K562 (cell line): Measurements from ENCODE around the gene FAM174C. TPM values are rescaled to one million over a fixed set of nuclear protein-coding genes. Genes with fewer than 3 reads are reported as not detected.
A peak's percentile ranks its signal among the peaks of the same experiment; 100 is the strongest.

Experiments used
- BRD4 ChIP-seq: fragments of 200-600 bp; sonication (generic); IDR thresholded peaks from 2 replicates; pipeline ENCODE4 v1.6.1; 2017; ENCODE audit warnings: inconsistent platforms
- JUND ChIP-seq, 2 experiments: IDR thresholded peaks; 2 replicates in 1 of 2; 3 replicates in 1 of 2; pipeline ENCODE4 v1.6.1; 2011; ENCODE audit warnings: borderline replicate concordance in 2 of 2, low read depth in 2 of 2, low read length in 2 of 2, improper control_type of control experiment in 1 of 2, missing biosample characterization in 1 of 2, missing genetic modification characterization in 1 of 2, missing genetic modification reagents in 1 of 2
- KDM1A ChIP-seq, 2 experiments: fragments of 450-650 bp; IDR thresholded peaks; 2 replicates each; pipeline ENCODE4 v1.6.1; 2016; ENCODE audit warnings: mild to moderate bottlenecking in 2 of 2
- MAFK ChIP-seq: IDR thresholded peaks from 2 replicates; pipeline ENCODE4 v1.6.1; 2011; ENCODE audit warnings: low read length, improper control_type of control experiment
- MAZ ChIP-seq, 2 experiments: fragments of 450-650 bp in 1 of 2; sonication (generic) in 1 of 2; formaldehyde crosslinking; IDR thresholded peaks in 1 of 2; conservative IDR thresholded peaks in 1 of 2; 2 replicates each; pipeline versions ENCODE4 v1.4.0 to v1.5.0; 2020; ENCODE audit warnings: mild to moderate bottlenecking in 1 of 2, missing genetic modification reagents in 1 of 2
- MTA3 ChIP-seq: fragments of 450-650 bp; formaldehyde crosslinking; IDR thresholded peaks from 2 replicates; pipeline ENCODE4 v1.6.1; 2017; ENCODE audit warnings: mild to moderate bottlenecking, borderline replicate concordance
- PHF20 ChIP-seq: fragments of 450-650 bp; IDR thresholded peaks from 2 replicates; pipeline ENCODE4 v1.6.1; 2018; ENCODE audit not compliant: partially characterized antibody
- SIN3A ChIP-seq, 2 experiments: fragments of 150-350 bp in 1 of 2; IDR thresholded peaks; 2 replicates each; pipeline ENCODE4 v1.6.1; 2011 to 2016; ENCODE audit warnings: borderline replicate concordance in 2 of 2, low read depth in 2 of 2, low read length in 2 of 2, mild to moderate bottlenecking in 2 of 2, moderate library complexity in 2 of 2; ENCODE audit not compliant: control insufficient read depth in 1 of 2
- ZBTB12 ChIP-seq: fragments of 250-450 bp; sonication (Bioruptor Pico); IDR thresholded peaks from 2 replicates; pipeline ENCODE4 v1.4.0; 2020
- ZNF318 ChIP-seq, 2 experiments: fragments of 450-650 bp; IDR thresholded peaks; 2 replicates each; pipeline ENCODE4 v1.6.1; 2016; ENCODE audit warnings: mild to moderate bottlenecking in 2 of 2, borderline replicate concordance in 1 of 2, low read depth in 1 of 2, moderate library complexity in 1 of 2
- polyA plus RNA-seq, 8 experiments: library from polyadenylated mRNA; depleted of rRNA in 4 of 8; stranded (reverse) in 5 of 8; unstranded in 3 of 8; fragments of >200 nt; fragmentation: Nextera tagmentation in 2 of 8; fragmentation: Illumina TruSeq in 1 of 8; extraction: Ambion mirVana in 2 of 8; extraction: Trizol in 1 of 8; gene quantifications; 2 replicates each; pipeline versions ENCODE4 v1.2.1 to v1.2.3, GENCODE V29; 2011 to 2014; ENCODE audit warnings: inconsistent platforms in 1 of 8, missing spikeins in 1 of 8
- total RNA-seq, 7 experiments: library from RNA; depleted of rRNA in 6 of 7; stranded (reverse); fragments of >200 nt in 6 of 7; fragmentation: Illumina TruSeq in 2 of 7; extraction: Trizol in 2 of 7; gene quantifications; 2 replicates each; pipeline versions ENCODE4 v1.2.1 to v1.2.3, GENCODE V29; 2011 to 2021; ENCODE audit warnings: low replicate concordance in 1 of 7
- TF ChIP-seq, protein P1 (sequence below), 3 experiments: fragments of 200-800 bp in 1 of 3; sonication (Bioruptor generic) in 1 of 3; sonication (generic) in 1 of 3; formaldehyde crosslinking in 1 of 3; IDR thresholded peaks; 2 replicates each; pipeline versions ENCODE4 v1.6.1 to v1.8.0; 2016 to 2022; ENCODE audit warnings: mild to moderate bottlenecking in 2 of 3, missing compliant biosample characterization in 2 of 3, missing genetic modification characterization in 2 of 3, missing genetic modification reagents in 1 of 3
- TF ChIP-seq, protein P2 (sequence below): fragments of 250-450 bp; sonication (Bioruptor Pico); IDR thresholded peaks from 2 replicates; pipeline ENCODE4 v1.4.0; 2020; ENCODE audit warnings: mild to moderate bottlenecking

Gene FAM174C
- total and polyA plus RNA-seq, 9 of the 15 experiments (the other 6 are each of a cell fraction or from before 2014, with no cell fraction given) = 0.66 to 89.6 (median 20.3) TPM

DNA sequence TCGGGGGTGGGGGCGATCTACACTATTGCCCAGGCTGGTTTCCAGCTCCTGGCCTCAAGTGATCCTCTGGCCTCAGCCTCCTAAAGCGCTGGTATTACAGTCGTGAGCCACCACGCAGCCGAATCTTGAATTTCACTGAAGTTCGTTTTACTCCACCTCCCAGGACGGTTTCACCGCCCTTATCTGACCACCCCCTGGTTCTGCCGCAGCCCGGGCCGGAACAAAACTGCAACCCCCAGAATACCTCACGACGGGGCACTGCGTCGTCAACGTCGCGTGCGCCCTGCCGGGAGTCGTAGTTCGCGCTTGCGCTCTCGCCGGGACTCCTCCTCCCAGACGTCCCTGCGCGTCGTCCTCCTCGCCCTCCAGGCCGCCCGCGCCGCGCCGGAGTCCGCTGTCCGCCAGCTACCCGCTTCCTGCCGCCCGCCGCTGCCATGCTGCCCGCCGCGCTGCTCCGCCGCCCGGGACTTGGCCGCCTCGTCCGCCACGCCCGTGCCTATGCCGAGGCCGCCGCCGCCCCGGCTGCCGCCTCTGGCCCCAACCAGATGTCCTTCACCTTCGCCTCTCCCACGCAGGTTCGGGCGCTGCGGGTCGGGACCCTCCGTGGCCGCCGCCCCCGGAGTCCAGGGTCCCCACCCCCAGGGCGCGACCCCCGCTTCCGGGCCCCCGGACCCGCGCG is 33.8 kb upstream of the FAM174C start, which contains the start of gene ATP5F1D (continued):
- TF ChIP-seq ZNF318 (IDR thresholded peaks at IDR 0.05; ENCODE audit: borderline replicate concordance in 1 of 2, low read depth in 1 of 2) (no peak), MAZ (CRISPR knock-in tag; conservative IDR thresholded peaks at IDR 0.05 in 1 of 2, IDR thresholded peaks at IDR 0.05 in 1 of 2) (peak in 1 of 2 experiments; percentile 55; a peak in 3 of 4 replicates), PHF20 (no peak), BRD4 (no peak), MTA3 (peak; percentile 65; the same call in 1 of the 2 replicates), KDM1A (IDR thresholded peaks at IDR 0.05) (no peak), MAFK (no peak; the same call in 1 of the 2 replicates), ZBTB12 (CRISPR knock-in tag) (peak; percentile 85), SIN3A (IDR thresholded peaks at IDR 0.05; ENCODE audit: borderline replicate concordance in 2 of 2, control insufficient read depth in 1 of 2, low read depth in 2 of 2, low read length in 2 of 2) (peak in 1 of 2 experiments; percentile 64; a peak in 1 of 4 replicates), JUND (IDR thresholded peaks at IDR 0.05; ENCODE audit: borderline replicate concordance, low read depth, low read length) (peak; percentile 75), JUND (tag; IDR thresholded peaks at IDR 0.05; ENCODE audit: borderline replicate concordance, low read depth, low read length) (peak; percentile 55; the same call in 1 of the 3 replicates)
- TF ChIP-seq, protein P1, sequence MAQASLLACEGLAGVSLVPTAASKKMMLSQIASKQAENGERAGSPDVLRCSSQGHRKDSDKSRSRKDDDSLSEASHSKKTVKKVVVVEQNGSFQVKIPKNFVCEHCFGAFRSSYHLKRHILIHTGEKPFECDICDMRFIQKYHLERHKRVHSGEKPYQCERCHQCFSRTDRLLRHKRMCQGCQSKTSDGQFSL (CRISPR knock-in tag; IDR thresholded peaks at IDR 0.05) = 0 out of 2 replicates have a peak, but pooled peaks have one; percentile 11
- TF ChIP-seq, protein P1 (tag; IDR thresholded peaks at IDR 0.05) = no peak
- TF ChIP-seq, protein P2, sequence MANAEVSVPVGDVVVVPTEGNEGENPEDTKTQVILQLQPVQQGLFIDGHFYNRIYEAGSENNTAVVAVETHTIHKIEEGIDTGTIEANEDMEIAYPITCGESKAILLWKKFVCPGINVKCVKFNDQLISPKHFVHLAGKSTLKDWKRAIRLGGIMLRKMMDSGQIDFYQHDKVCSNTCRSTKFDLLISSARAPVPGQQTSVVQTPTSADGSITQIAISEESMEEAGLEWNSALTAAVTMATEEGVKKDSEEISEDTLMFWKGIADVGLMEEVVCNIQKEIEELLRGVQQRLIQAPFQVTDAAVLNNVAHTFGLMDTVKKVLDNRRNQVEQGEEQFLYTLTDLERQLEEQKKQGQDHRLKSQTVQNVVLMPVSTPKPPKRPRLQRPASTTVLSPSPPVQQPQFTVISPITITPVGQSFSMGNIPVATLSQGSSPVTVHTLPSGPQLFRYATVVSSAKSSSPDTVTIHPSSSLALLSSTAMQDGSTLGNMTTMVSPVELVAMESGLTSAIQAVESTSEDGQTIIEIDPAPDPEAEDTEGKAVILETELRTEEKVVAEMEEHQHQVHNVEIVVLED (CRISPR knock-in tag) = peak; percentile 99
